Effector memory CD4-positive, alpha-beta T cell (primary cell): ENCODE results near the gene MICAL3.

Experiments used
- DNase-seq, 3 donors: peaks; one replicate each; pipeline ENCODE4 v3.0.0-alpha.2; 2020
- H3K27ac ChIP-seq: 2 replicates; pipeline ENCODE4 v1.7.0; 2013; ENCODE audit warnings: mild to moderate bottlenecking, low read length, moderate library complexity; ENCODE audit not compliant: insufficient read depth, poor library complexity, severe bottlenecking
- H3K27me3 ChIP-seq: replicated peaks from 2 replicates; pipeline ENCODE4 v1.7.0; 2013; ENCODE audit warnings: mild to moderate bottlenecking, low read length; ENCODE audit not compliant: insufficient read depth, control insufficient read depth, poor library complexity, severe bottlenecking
- H3K36me3 ChIP-seq: 2 replicates; pipeline ENCODE4 v1.7.0; 2013; ENCODE audit warnings: mild to moderate bottlenecking, low read length, moderate library complexity; ENCODE audit not compliant: control insufficient read depth, insufficient read depth
- H3K4me1 ChIP-seq: 2 replicates; pipeline ENCODE4 v1.7.0; 2013; ENCODE audit warnings: low read length, mild to moderate bottlenecking; ENCODE audit not compliant: control insufficient read depth, insufficient read depth, poor library complexity, severe bottlenecking
- H3K4me3 ChIP-seq: 2 replicates; pipeline ENCODE4 v1.7.0; 2013; ENCODE audit warnings: low read length, low read depth, mild to moderate bottlenecking; ENCODE audit not compliant: insufficient read depth, poor library complexity, severe bottlenecking
- H3K9me3 ChIP-seq: 2 replicates; pipeline ENCODE4 v1.7.0; 2013; ENCODE audit warnings: mild to moderate bottlenecking, low read length, moderate library complexity; ENCODE audit not compliant: control insufficient read depth

MICAL3 gene

DNA sequence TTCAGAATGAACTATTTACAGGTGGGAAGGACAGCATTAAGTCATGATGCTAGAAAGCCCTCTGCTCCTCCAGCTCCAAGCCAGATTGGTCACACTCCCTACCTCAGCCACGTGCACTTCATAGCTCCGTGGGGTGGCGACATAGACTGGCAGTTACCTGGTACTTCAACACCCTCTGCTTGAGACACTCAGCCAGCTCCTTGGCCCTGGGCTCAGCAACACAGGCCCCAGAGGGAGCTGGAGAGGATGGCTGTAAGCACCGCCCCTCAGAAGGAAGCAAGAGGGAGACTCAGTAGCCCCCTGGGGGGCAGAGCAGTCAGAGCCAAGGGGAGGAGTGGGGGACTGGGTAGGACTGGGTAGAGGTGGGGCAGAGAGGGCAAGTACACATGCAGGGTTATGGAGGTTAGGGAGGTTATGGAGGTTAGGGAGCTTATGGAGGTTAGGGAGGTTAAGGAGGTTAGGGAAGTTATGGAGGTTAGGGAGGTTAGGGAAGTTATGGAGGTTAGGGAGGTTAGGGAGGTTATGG, 148.0 kb downstream of the MICAL3 start:
- H3K36me3 ChIP-seq = peaks cover 6% of the 10 kb centered on the region

DNA sequence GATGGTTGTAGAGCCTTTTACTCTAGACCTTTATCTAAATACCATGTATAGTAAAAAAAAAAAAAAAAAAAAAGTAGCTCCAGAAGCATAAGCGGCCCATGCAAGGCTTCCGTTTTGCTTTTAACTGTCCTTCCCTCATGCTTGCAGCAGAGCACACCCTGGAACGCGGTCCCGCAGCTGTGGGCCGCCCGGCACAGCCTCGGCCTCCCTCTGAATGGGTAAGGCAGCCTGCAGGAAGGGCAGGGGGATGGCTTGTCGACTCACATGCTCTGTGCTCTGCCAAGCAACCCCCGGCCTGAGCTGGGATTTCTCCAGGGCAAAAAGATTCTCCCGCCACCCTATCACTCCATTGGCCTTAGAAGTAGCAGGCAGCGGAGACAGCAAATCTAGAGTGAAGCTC, 148.7 kb downstream of the MICAL3 start:
- H3K27ac ChIP-seq = no peak overlapping the region
- no peaks in the 10 kb centered on the region for H3K4me1 ChIP-seq
- no peak overlapping the region for H3K4me3 ChIP-seq
- H3K36me3 ChIP-seq = peaks cover 14% of the 10 kb centered on the region
- H3K9me3 ChIP-seq = no peaks in the 10 kb centered on the region
- DNase-seq = no peak
- H3K27me3 ChIP-seq = no peaks in the 10 kb centered on the region

More for the DNA sequence above, 148.0 kb downstream of the MICAL3 start:
- no peak overlapping the region for H3K4me3 ChIP-seq
- no peaks in the 10 kb centered on the region for H3K4me1 ChIP-seq
- DNase-seq = no peak
- no peaks in the 10 kb centered on the region for H3K27me3 ChIP-seq
- H3K9me3 ChIP-seq = no peaks in the 10 kb centered on the region
- H3K27ac ChIP-seq = no peak overlapping the region

DNA sequence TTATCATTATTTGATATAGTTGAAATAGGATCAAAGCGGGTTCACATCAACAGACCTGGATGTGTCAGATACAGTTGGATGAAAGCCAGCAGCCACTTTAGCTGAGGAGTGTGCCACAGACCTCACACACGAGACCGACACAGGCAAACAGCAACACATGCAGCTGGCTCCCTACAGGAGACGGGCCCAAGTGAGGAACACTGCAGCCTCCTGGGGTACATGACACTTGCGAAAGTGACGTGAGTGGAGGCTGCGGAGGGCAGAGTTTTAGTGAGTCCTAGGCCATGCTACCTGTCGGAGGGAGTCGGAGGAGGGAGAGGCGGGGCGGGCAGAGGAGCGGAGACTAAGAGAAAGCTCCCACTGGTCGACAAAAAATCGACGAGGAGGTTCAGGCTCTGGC, 149.2 kb downstream of the MICAL3 start:
- H3K27ac ChIP-seq = no peak overlapping the region
- no peak for DNase-seq
- no peaks in the 10 kb centered on the region for H3K4me1 ChIP-seq
- H3K36me3 ChIP-seq = peaks cover 14% of the 10 kb centered on the region
- H3K27me3 ChIP-seq = no peaks in the 10 kb centered on the region
- no peak overlapping the region for H3K4me3 ChIP-seq
- no peaks in the 10 kb centered on the region for H3K9me3 ChIP-seq

DNA sequence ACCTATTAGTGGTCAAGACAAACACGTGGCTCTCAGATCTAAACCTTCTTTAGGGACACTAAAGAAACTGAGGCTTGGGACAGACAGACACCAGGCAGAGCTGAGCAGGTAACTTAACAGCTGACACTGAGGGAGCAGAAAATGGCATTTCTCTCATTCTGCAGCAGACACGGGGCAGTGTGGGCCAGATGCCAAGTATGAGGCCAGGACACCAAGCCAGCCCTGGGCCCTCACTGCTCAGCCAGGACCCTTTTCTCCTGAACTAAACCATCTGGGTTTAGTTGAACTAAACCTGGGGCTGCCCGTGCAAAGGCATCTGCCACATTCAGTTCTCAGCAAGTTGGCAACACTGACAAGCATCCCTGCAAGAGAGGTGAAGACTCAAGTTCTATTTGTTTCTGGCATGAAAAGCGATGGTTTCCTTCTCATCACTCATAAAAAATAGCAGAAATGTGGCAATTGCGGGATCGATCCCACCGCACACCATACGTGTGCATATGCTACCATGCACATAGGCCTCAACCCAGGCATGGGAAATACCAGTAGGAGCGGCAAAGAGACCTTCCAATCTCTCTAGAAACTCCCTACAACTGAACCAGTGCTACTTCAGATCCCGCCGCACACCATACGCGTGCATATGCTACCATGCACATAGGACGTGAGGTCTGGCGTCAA, 150.0 kb downstream of the MICAL3 start:
- Histone ChIP-seq H3K27me3 (no peaks in the 10 kb centered on the region), H3K36me3 (peaks cover 17% of the 10 kb centered on the region), H3K4me1 (no peaks in the 10 kb centered on the region), H3K27ac (no peak overlapping the region), H3K4me3 (no peak overlapping the region), H3K9me3 (no peaks in the 10 kb centered on the region)
- no peak for DNase-seq

DNA sequence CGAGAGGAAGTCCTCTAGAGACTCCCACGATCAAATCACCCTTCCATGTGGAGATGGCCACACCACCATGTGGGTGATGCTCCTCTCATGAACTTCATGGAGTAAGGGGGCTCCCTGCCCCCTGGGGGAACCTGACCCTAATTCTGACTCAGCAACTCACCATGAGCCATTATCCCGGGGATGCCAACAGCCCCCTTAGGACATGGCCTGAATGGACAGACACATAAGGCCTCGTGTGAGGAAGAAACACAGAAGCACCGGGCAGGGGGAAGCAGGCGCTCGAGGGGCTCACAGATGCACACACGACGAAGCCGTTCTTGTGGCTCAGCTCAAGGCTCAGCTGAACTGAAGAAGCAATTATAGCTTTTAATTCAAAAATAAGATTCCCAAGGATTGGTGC, 150.6 kb downstream of the MICAL3 start:
- Histone ChIP-seq H3K27me3 (no peaks in the 10 kb centered on the region), H3K36me3 (peaks cover 17% of the 10 kb centered on the region), H3K4me1 (no peaks in the 10 kb centered on the region), H3K4me3 (no peak overlapping the region), H3K27ac (no peak overlapping the region), H3K9me3 (no peaks in the 10 kb centered on the region)
- no peak for DNase-seq

DNA sequence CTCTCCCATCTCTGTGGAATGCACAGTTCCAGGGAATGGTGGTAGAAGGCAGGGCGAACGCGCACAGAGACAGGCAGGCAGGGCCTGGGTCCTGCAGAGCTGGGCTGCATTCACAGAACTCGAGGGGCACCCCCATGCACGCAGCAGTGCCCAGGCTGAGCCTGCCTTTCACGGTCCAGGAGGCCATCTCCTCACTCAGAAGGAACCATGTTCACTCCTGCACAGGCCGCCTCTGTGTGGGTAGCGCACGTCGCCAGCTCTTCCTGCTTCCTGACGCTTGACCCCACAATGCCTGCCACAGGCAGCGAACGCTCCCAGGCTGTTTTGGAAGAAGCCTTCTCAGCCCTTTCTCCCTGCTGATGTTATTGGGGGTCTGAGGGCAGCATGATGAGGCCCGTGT, 151.2 kb downstream of the MICAL3 start:
- Histone ChIP-seq H3K36me3 (peaks cover 17% of the 10 kb centered on the region), H3K27me3 (no peaks in the 10 kb centered on the region), H3K9me3 (no peaks in the 10 kb centered on the region), H3K4me3 (no peak overlapping the region), H3K4me1 (no peaks in the 10 kb centered on the region), H3K27ac (no peak overlapping the region)
- DNase-seq = no peak

DNA sequence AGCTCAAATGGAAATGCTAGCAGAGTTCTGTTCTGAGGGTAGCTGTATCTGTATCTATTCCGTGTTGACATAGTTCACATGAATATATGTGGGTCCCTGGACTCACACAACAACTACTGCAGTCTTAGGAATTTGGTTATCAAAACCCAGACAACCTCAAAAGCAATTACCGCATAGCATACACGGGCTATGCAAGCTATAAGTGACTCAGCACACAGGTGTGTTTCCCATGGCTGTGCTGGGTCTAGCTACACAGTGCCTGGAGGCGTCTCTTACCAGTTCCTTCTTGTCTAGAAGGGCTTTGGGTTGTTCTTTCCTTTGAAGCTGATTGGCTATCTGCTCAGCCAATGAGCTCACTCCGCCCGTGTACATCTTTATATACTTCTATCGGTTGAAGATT, 151.9 kb downstream of the MICAL3 start:
- no peak for DNase-seq
- Histone ChIP-seq H3K27me3 (no peaks in the 10 kb centered on the region), H3K4me1 (no peaks in the 10 kb centered on the region), H3K4me3 (no peak overlapping the region), H3K9me3 (no peaks in the 10 kb centered on the region), H3K27ac (no peak overlapping the region), H3K36me3 (peaks cover 17% of the 10 kb centered on the region)

DNA sequence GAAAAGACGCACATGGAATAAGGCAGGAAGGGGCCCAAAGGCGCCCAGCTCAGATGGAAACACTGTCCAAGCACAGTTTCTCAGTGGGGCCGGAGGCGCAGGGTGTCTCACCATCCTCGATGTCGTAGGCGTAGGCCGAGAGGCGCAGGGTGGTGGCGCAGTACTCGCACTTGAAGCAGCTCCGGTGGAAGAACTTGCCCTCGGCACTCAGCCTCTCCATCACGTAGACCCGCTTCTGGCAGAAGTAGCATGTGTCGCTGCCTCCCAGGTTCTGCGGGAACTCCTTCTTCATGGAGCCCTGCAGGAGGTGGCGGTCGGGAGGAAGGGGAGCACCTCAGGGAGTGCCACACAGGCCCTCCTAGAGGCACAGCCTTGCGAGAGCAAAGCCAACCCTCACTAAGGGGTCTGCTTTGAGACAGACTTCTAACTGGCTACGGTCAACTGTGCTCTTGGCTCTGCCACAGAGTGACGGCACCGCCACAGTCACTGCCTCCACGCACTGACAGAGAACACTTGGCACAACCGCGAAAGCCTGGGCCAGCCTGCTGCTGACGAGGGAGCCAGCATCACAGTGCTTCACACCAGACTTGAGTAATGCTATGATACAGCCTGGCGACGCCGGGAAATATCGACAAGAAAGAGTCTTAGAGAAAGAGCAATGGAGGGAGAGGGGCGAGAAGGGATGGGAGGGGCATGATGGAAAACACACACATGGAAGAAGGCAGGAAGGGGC, 152.5 kb downstream of the MICAL3 start:
- Histone ChIP-seq H3K27ac (no peak overlapping the region), H3K36me3 (peaks cover 17% of the 10 kb centered on the region)
- DNase-seq = no peak

DNA sequence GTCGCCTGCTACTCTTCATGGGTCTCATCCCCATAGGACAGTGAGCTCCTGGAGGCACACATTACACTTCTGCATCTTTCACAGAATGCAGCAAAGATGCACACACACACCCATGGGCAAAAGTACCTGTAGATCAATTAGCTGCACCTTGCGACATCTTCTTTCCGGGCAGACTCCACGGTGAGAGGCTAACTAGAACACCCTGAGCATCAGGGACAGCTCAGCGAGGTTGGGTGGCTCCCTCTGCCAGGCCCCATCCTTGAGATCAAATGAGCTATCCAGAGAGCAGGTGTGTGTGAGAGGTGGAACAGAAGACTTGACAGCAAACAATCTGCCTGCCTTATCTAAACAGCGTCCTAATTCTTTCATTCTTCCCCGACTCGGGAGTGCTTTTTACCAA, 154.0 kb downstream of the MICAL3 start:
- H3K4me3 ChIP-seq = no peak overlapping the region
- no peak overlapping the region for H3K27ac ChIP-seq
- H3K36me3 ChIP-seq = peaks cover 22% of the 10 kb centered on the region
- H3K9me3 ChIP-seq = no peaks in the 10 kb centered on the region
- no peaks in the 10 kb centered on the region for H3K27me3 ChIP-seq
- no peaks in the 10 kb centered on the region for H3K4me1 ChIP-seq
- DNase-seq = no peak

More for the DNA sequence above, 152.5 kb downstream of the MICAL3 start:
- H3K4me3 ChIP-seq = no peak overlapping the region
- no peaks in the 10 kb centered on the region for H3K27me3 ChIP-seq
- no peaks in the 10 kb centered on the region for H3K4me1 ChIP-seq
- no peaks in the 10 kb centered on the region for H3K9me3 ChIP-seq
